Measurements from ENCODE around the gene GTPBP4. TPM values are rescaled to one million over a fixed set of nuclear protein-coding genes. Genes with fewer than 3 reads are reported as not detected.

The GTPBP4 gene
- total and polyA plus RNA-seq, 2 of the 8 experiments (the other 6 are each of a cell fraction or from before 2014, with no cell fraction given), result 16.9 to 98.1 TPM

DNA sequence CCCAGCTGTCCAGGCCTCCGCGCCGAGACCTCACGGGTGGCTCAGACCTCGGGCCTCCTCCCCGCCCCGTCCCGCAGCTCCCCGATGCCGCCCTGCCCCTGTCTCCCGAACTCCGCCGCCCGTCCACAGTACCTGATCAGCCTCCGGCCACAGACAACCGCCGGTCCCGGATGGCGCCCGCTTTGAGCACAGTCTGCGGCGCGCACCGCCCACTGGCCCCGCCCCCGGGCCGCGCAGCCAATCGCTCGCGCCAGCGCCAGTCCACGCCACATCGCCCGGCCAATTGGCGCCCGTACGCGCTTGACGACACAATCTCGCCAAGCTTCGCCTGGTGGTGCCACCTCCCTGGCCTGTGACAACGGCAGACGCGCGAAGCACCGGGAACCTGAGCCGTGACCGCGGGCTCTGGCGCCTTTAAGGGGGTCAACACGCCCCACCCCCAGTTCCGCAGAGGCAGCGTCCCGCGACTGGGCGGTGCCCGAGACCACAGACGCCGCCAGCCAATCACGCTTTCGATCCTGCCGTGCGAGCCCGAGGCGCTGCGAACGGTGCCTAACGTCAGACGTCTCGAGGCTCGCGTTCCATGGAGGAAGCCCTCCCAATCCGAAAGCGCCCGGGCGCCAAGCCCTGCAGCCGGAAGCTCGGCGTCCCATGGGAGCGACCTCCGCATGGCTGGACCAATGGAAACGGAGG lies 60.6 kb downstream of the GTPBP4 start, which contains the start of gene IDI1 (continued):
- TF ChIP-seq GABPA (IDR thresholded peaks at IDR 0.05; ENCODE audit: borderline replicate concordance, insufficient read depth, low read length) (0 out of 2 replicates have a peak, but pooled peaks have one; percentile 15), YY1 (IDR thresholded peaks at IDR 0.05; ENCODE audit: low read depth, low read length) (no peak), EGR1 (IDR thresholded peaks at IDR 0.05; ENCODE audit: borderline replicate concordance, low read depth, low read length) (no peak; the same call in 1 of the 2 replicates), TBP (IDR thresholded peaks at IDR 0.05; ENCODE audit: low read depth, low read length) (peak; percentile 81), CHD2 (IDR thresholded peaks at IDR 0.05; ENCODE audit: low read length) (peak; percentile 22; the same call in 1 of the 2 replicates), POLR2AphosphoS5 (IDR thresholded peaks at IDR 0.05; ENCODE audit: low read depth, low read length) (peak; percentile 89), HDAC6 (IDR thresholded peaks at IDR 0.05; ENCODE audit: low read depth, low read length) (no peak), RFX5 (IDR thresholded peaks at IDR 0.05; ENCODE audit: borderline replicate concordance, low read depth, low read length) (no peak), NANOG (IDR thresholded peaks at IDR 0.05; ENCODE audit: insufficient read depth, low read depth, low read length, poor library complexity, severe bottlenecking) (no peak), SIRT6 (IDR thresholded peaks at IDR 0.05; ENCODE audit: low read length) (no peak), KDM5A (IDR thresholded peaks at IDR 0.05; ENCODE audit: low read length) (peak; percentile 7; the same call in 1 of the 2 replicates)

Measured in H1 (cell line).